GM21381 (cell line): ENCODE data around the gene APOA5.

ENCODE experiments used
- ATAC-seq: cut with Tn5 transposase; IDR thresholded peaks from one replicate; pipeline ENCODE4 v1.9.1; 2021; ENCODE audit warnings: mild to moderate bottlenecking, moderate library complexity; ENCODE audit not compliant: unreplicated experiment

Gene APOA5

GRCh38 chr11:116828632-116829524 lies 37.2 kb upstream of the APOA5 start:
- no peak for ATAC-seq

DNA sequence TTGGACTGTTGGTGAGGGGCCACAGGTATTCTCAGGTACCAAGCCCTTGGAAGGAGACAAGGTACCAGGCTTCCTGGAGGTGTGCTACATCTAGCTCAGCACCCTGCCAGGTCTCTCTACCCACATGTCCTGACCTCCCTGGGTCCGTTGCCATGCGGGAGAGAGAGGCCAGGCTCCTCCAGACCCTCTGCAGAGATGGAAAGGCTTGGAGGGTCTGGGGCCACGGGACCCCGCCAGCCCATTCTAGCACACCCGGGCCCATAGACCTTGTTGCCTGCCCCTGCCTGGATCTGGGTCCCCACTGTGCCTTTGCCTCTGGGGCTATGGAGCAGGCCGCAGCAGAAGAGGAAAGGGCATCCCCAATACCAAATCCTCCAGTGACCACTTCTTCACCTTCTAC lies 35.8 kb upstream of the APOA5 start:
- ATAC-seq: no peak

DNA sequence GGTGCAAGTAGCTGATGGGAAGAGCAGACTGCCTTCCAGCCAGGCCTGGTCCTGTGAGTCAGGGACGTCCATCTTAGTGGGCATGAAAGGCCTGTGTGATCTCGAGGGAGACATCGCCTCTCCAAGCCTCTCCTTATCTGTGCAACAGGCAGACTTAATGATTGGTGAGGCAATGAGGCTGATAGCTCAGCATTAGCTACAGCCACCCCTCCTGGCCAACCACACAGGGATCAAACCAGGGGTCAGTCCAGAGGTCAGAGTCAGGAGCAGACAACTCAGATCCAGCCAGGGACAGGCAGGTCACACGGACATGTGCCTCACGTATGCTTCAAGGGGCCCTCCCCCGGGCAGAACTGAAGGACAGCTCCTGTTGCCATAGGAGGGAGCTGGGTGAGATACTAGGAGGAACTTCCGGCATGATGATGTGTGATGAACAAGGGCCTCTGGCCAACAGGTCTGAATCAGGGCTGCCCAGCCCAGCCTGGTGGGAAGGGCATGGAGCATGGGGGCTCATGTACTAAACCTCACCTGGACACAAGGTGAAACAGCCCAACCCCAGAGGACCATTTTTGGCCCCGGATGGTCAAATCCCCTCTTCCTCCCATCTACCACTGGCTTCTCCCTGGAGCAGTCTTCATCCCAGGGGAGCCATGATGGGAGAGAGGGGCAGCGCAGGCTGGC lies 35.2 kb upstream of the APOA5 start:
- ATAC-seq: no peak

DNA sequence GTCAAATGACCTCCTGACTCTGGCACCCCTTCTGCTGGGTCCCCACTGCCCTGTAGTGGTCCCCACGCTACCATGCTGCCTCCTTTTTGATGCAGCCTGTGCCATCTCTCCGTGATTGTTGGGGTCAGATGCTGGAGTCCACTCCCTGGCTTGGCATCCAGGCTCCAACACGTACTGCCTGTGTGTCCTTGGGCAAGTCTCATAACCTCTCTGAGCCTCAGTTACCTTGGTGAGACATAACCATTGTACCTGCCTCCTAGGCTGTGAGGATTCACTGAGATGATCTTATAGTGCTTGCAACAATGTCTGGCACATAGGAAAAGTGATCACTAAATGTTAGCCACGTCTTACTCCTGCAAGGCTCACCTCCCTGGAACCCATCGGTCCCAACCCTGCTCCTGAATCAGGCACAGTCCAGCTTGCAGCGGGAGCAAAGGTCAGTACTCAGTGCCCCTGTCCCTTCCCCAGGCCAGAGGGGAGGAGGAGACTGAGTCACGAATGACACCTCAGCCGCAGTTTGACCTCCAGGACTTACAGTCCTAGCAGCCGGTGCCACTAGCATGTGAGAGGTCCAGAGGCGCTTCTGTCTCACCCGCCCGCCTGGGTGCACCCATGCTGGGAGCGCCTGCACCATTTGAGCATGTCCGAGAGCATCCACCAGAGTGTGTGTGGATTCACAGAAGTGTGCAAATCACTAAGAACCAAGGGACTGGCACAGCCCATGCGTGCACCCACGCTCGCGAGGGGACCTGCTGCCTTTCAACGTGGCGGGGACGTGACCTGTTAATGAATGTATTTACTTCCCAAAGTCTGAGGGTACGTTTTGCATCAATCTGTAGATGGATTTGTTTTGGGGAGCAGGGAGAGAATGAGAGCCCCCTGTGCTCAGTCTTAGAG lies 34.4 kb upstream of the APOA5 start:
- ATAC-seq: no peak

GRCh38 chr11:116825434-116825833 lies 33.8 kb upstream of the APOA5 start:
- ATAC-seq: no peak

- no peak for ATAC-seq
Measured at GRCh38 chr11:116823031-116823843, 31.6 kb upstream of the APOA5 start, which contains the start of gene APOA4. TSS of gene APOA4 (minus strand) at chr11:116823304. CDS start at chr11:116823191, 113 bp downstream.

DNA sequence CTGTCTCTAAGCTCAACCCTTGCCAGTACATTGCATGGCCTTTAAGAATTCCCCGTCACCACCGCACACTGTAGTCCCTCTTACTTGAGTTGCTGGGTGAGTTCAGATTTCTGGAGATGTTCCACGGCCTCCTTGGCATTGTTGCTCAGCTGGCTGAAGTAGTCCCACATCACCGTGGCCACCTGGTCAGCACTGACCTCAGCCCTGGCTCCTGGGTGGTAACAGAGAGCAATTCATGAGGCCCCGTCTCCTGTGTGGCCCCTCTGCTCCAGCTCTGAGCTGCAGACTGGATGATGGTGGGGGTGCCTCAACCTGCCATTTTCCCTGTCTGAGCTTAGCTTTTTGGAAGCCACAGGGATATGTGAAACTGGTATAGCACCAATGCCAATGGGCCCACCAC lies 30.9 kb upstream of the APOA5 start:
- no peak for ATAC-seq

GRCh38 chr11:116821050-116821918 lies 29.6 kb upstream of the APOA5 start:
- ATAC-seq: no peak

DNA sequence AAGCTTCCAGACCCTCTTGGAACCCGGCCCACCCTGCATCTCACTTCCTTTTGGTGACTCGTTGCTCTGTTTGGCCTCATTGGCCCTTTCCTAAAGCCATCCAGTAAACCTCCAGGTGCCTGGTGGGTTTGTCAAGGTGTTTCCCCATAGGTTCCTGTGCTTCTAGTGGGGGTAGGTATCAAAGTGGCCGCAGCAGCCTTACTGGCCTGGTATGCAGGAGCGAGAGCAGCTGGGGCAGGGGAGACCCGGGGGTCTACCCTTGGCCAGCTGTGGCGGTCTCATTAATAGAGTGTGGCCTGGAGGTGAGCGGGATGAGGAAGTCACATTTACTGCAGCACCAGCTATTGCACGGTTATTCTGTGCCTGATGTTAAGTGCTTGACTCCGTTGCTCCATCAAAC lies 27.4 kb upstream of the APOA5 start:
- ATAC-seq: no peak

GRCh38 chr11:116814502-116814901 lies 22.8 kb upstream of the APOA5 start:
- no peak for ATAC-seq

GRCh38 chr11:116813781-116814471 lies 22.2 kb upstream of the APOA5 start:
- no peak for ATAC-seq

- ATAC-seq: no peak
Measured at GRCh38 chr11:116813170-116813569, 21.5 kb upstream of the APOA5 start.

DNA sequence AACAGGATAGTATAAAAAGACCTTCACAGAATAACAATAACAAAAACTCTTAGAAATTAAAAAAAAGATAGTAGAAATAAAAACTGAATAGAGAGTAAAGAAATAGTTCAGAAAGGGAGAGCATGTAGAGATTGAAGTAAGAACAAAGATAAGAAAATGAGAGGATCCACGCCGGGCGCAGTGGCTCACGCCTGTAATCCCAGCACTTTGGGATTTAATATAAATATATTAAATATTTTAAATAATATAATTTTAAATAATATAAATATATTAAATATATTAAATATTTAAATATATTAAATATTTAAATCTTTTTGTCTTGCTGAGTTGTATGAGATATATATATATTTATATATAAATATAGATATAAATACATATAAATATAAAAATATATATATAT lies 20.4 kb upstream of the APOA5 start:
- ATAC-seq: no peak

GRCh38 chr11:116811194-116811593 lies 19.5 kb upstream of the APOA5 start:
- no peak for ATAC-seq

- ATAC-seq: no peak
Measured at GRCh38 chr11:116808262-116809175, 16.8 kb upstream of the APOA5 start.

- ATAC-seq: no peak
Measured at GRCh38 chr11:116807601-116808261, 16.1 kb upstream of the APOA5 start.

GRCh38 chr11:116804001-116804400 lies 12.3 kb upstream of the APOA5 start:
- ATAC-seq: no peak
